Endodermal cell (in vitro differentiated cells): Measurements from ENCODE around the gene FAM83E. TPM values are rescaled to one million over a fixed set of nuclear protein-coding genes. Genes with fewer than 3 reads are reported as not detected.

ENCODE experiments used
- DNase-seq: peaks from one replicate; pipeline ENCODE4 v3.0.0-alpha.2; 2017
- H3K27ac ChIP-seq: 2 replicates; pipeline ENCODE4 v1.5.1; 2013; ENCODE audit warnings: mild to moderate bottlenecking, low read depth, low read length, moderate library complexity
- H3K27me3 ChIP-seq: 2 replicates; pipeline ENCODE4 v1.6.1; 2013; ENCODE audit warnings: mild to moderate bottlenecking, low read length, moderate library complexity; ENCODE audit not compliant: insufficient read depth, control insufficient read depth, poor library complexity, severe bottlenecking
- H3K36me3 ChIP-seq: 2 replicates; pipeline ENCODE4 v1.7.0; 2013; ENCODE audit warnings: mild to moderate bottlenecking, low read length, moderate library complexity; ENCODE audit not compliant: control insufficient read depth, insufficient read depth
- H3K4me1 ChIP-seq: one replicate; pipeline ENCODE4 v1.7.0; 2013; ENCODE audit warnings: low read length; ENCODE audit not compliant: control insufficient read depth, insufficient read depth
- H3K4me3 ChIP-seq: 2 replicates; pipeline ENCODE4 v1.5.1; 2013; ENCODE audit warnings: mild to moderate bottlenecking, low read length, moderate library complexity
- H3K9ac ChIP-seq: 2 replicates; pipeline ENCODE4 v1.6.1; 2013; ENCODE audit warnings: mild to moderate bottlenecking, low read length, moderate library complexity; ENCODE audit not compliant: poor library complexity, severe bottlenecking; ENCODE audit errors: extremely low read depth
- H3K9me3 ChIP-seq: 2 replicates; pipeline ENCODE4 v1.6.1; 2013; ENCODE audit warnings: mild to moderate bottlenecking, low read length, moderate library complexity; ENCODE audit not compliant: control insufficient read depth
- H3K27ac Mint-ChIP-seq: 2 replicates; pipeline ENCODE4 v1.8.0; 2020; ENCODE audit warnings: mixed read lengths
- H3K27me3 Mint-ChIP-seq: 2 replicates; pipeline ENCODE4 v1.8.0; 2021; ENCODE audit warnings: mild to moderate bottlenecking, mixed read lengths; ENCODE audit not compliant: insufficient read depth
- H3K36me3 Mint-ChIP-seq: 2 replicates; pipeline ENCODE4 v1.8.0; 2020; ENCODE audit warnings: low read depth, mixed read lengths
- H3K4me1 Mint-ChIP-seq: 2 replicates; pipeline ENCODE4 v1.8.0; 2020; ENCODE audit warnings: mixed read lengths
- H3K4me3 Mint-ChIP-seq: 2 replicates; pipeline ENCODE4 v1.8.0; 2020; ENCODE audit warnings: mild to moderate bottlenecking, moderate library complexity, mixed read lengths
- H3K9me3 Mint-ChIP-seq: 2 replicates; pipeline ENCODE4 v1.8.0; 2020; ENCODE audit warnings: mild to moderate bottlenecking, mixed read lengths
- WGBS, 2 experiments: methylation state at CpG; one replicate each; pipeline versions ENCODE4 v1.1.5 to v1.1.7; 2013; ENCODE audit warnings: missing lambda C conversion rate in 2 of 2, mixed read lengths in 1 of 2; ENCODE audit not compliant: insufficient coverage in 1 of 2, insufficient read length in 1 of 2; 5-methylcytosine and 5-hydroxymethylcytosine counted together
- total RNA-seq, 2 donors: library from RNA; stranded (reverse); fragmentation: NEBNext Ultra II Directional in 1 of 2; extraction: Animal tissue kit (Norgen Biotek cat#: 25700) in 1 of 2; gene quantifications; 2 replicates in 1 of 2; 3 replicates in 1 of 2; pipeline ENCODE4 v1.2.1, GENCODE V29; 2021
- TF ChIP-seq, protein P1 (sequence below): fragments of 200-600 bp; sonication (generic); conservative IDR thresholded peaks from 2 replicates; pipeline ENCODE4 v1.5.0; 2021; ENCODE audit warnings: antibody characterized with exemption, mild to moderate bottlenecking

The FAM83E gene
- total RNA-seq, 2 donors from 2014 or later, result 4.4 to 5.7 TPM

DNA sequence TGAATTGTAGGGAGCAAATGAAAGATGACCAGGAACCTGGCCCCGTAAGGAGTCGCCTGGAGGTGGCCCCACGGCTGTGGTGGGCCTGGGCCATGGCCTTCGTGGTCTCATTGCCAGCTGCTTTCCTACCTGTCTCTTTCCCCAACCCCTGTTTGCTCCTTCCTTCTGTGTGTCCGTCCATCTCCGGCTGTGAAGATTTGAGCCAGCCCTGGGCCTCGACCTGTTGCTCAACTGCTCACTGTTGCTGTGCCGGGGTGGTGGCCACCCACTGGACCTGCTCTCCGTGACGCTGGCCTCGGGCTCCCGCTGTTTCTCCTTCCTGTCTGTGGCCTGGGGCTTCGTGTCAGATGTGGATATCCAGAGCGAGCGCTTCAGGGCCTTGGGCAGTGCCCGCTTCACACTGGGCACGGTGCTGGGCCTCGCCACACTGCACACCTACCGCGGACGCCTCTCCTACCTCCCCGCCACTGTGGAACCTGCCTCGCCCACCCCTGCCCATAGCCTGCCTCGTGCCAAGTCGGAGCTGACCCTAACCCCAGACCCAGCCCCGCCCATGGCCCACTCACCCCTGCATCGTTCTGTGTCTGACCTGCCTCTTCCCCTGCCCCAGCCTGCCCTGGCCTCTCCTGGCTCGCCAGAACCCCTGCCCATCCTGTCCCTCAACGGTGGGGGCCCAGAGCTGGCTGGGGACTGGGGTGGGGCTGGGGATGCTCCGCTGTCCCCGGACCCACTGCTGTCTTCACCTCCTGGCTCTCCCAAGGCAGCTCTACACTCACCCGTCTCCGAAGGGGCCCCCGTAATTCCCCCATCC is 13.8 kb upstream of the FAM83E start:
- H3K4me1 Mint-ChIP-seq, result peaks cover 25% of the 10 kb centered on the region
- H3K9me3 Mint-ChIP-seq, result no peaks in the 10 kb centered on the region
- Histone ChIP-seq H3K9ac (no peak overlapping the region), H3K27ac (no peak overlapping the region), H3K4me3 (no peak overlapping the region), H3K27me3 (no peaks in the 10 kb centered on the region), H3K4me1 (peaks cover 24% of the 10 kb centered on the region), H3K9me3 (no peaks in the 10 kb centered on the region), H3K36me3 (peaks cover 10% of the 10 kb centered on the region)
- H3K27ac Mint-ChIP-seq, result no peak overlapping the region
- WGBS, 2 experiments, result 95 to 99% methylated on average over 22 to 34 of the region's 34 CpGs
- TF ChIP-seq, protein P1, sequence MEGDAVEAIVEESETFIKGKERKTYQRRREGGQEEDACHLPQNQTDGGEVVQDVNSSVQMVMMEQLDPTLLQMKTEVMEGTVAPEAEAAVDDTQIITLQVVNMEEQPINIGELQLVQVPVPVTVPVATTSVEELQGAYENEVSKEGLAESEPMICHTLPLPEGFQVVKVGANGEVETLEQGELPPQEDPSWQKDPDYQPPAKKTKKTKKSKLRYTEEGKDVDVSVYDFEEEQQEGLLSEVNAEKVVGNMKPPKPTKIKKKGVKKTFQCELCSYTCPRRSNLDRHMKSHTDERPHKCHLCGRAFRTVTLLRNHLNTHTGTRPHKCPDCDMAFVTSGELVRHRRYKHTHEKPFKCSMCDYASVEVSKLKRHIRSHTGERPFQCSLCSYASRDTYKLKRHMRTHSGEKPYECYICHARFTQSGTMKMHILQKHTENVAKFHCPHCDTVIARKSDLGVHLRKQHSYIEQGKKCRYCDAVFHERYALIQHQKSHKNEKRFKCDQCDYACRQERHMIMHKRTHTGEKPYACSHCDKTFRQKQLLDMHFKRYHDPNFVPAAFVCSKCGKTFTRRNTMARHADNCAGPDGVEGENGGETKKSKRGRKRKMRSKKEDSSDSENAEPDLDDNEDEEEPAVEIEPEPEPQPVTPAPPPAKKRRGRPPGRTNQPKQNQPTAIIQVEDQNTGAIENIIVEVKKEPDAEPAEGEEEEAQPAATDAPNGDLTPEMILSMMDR, result no peak
- H3K27me3 Mint-ChIP-seq, result no peaks in the 10 kb centered on the region
- H3K4me3 Mint-ChIP-seq, result no peak overlapping the region
- DNase-seq, result no peak
- peaks cover 14% of the 10 kb centered on the region for H3K36me3 Mint-ChIP-seq

DNA sequence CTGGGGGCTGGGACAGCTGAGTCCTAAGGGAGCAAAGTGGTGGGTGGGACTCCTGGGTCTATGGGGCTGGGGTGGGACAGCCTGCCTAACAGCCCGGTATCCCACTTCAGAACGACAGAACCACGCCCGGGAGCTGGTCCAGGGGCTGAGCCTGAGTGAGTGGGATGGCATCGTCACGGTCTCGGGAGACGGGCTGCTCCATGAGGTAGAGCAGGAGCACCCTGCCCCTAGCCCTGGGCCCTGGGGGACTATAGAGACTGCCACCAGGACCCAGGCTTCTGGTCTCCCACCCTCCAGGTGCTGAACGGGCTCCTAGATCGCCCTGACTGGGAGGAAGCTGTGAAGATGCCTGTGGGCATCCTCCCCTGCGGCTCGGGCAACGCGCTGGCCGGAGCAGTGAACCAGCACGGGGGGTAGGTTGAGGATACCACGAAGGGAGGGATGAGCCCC is 13.0 kb upstream of the FAM83E start:
- Histone ChIP-seq H3K9me3 (no peaks in the 10 kb centered on the region), H3K36me3 (peaks cover 10% of the 10 kb centered on the region), H3K4me1 (peaks cover 20% of the 10 kb centered on the region), H3K27me3 (no peaks in the 10 kb centered on the region), H3K9ac (peak overlapping the region; percentile 38), H3K27ac (no peak overlapping the region), H3K4me3 (no peak overlapping the region)
- Mint-ChIP-seq H3K36me3 (peaks cover 14% of the 10 kb centered on the region), H3K9me3 (no peaks in the 10 kb centered on the region), H3K27me3 (no peaks in the 10 kb centered on the region), H3K27ac (peak overlapping the region; percentile 91), H3K4me1 (peaks cover 27% of the 10 kb centered on the region), H3K4me3 (no peak overlapping the region)
- TF ChIP-seq, protein P1, result no peak
- no peak for DNase-seq
- WGBS, 2 experiments, result 96% methylated on average over 13 to 17 of the region's 17 CpGs

DNA sequence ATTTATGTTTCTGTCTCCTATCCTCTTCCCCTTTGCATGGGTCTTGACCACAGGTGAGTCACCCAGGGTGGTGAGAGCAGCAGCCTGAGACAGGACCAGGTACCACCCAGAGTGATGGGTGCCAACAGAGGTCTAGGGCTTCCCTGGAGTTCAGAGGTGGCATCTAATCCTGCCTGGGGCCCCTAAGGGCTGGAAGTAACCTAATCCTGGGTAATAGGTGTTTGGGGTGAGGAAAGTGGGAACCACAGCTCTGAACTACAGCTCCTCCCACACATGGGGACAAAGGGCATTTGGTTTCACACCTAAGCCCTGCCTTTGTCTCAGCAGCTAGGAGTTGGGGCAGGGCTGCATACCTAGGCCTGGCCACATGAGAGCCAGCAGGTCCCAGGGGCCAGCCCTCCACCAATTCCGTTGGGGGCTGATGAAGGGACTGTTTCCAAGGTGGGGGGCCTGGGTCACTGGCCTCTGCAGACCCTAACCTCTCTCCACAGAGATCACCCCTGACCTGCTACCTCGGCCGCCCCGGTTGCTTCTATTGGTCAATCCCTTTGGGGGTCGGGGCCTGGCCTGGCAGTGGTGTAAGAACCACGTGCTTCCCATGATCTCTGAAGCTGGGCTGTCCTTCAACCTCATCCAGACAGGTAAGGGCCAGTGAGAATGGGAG is 12.5 kb upstream of the FAM83E start:
- Mint-ChIP-seq H3K27me3 (no peaks in the 10 kb centered on the region), H3K4me1 (peaks cover 27% of the 10 kb centered on the region), H3K27ac (peak overlapping the region; percentile 91), H3K9me3 (no peaks in the 10 kb centered on the region), H3K4me3 (peak overlapping the region; percentile 24), H3K36me3 (peaks cover 11% of the 10 kb centered on the region)
- peak; percentile 81 for DNase-seq
- peaks cover 10% of the 10 kb centered on the region for H3K36me3 ChIP-seq
- whole genome bisulfite sequencing, 2 experiments, result 83 to 92% methylated on average over 2 to 6 of the region's 6 CpGs
- H3K4me3 ChIP-seq, result no peak overlapping the region
- H3K27me3 ChIP-seq, result no peaks in the 10 kb centered on the region
- H3K27ac ChIP-seq, result no peak overlapping the region
- peak overlapping the region; percentile 38 for H3K9ac ChIP-seq
- no peaks in the 10 kb centered on the region for H3K9me3 ChIP-seq
- peaks cover 15% of the 10 kb centered on the region for H3K4me1 ChIP-seq
- TF ChIP-seq, protein P1, result no peak
